Naive thymus-derived CD8-positive, alpha-beta T cell (primary cell): ENCODE data around the gene CPVL. TPM values are rescaled to one million over a fixed set of nuclear protein-coding genes. Genes with fewer than 3 reads are reported as not detected.

ENCODE experiments used
- ATAC-seq, 2 donors: fragments of 150-1000 bp; cut with Tn5 transposase in 1 of 2; sonication (Bioruptor Pico), chemical (Tn5 transposase) in 1 of 2; 1 replicate in 1 of 2; 2 replicates in 1 of 2; pipeline ENCODE4 v1.10.0; 2021; ENCODE audit warnings: mild to moderate bottlenecking in 2 of 2, moderate library complexity in 2 of 2
- POLR2A ChIA-PET: fragments of 350-600 bp; sonication (Branson Sonifier 250); formaldehyde crosslinking; loops from one replicate; lab custom pipeline; 2021; ENCODE audit warnings: antibody characterized with exemption; lab: Charles Lee
- DNase-seq, 10 donors: peaks; one replicate each; pipeline versions ENCODE4 v3.0.0 to v3.0.0-alpha.2; 2020 to 2022
- H3K27ac Mint-ChIP-seq, 10 donors: one replicate each; pipeline ENCODE4 v1.8.0; 2020 to 2022; ENCODE audit warnings: mild to moderate bottlenecking in 10 of 10, mixed read lengths in 10 of 10, moderate library complexity in 4 of 10, inconsistent platforms in 1 of 10
- H3K27me3 Mint-ChIP-seq, 5 donors: one replicate each; pipeline ENCODE4 v1.8.0; 2021 to 2022; ENCODE audit warnings: mixed read lengths in 5 of 5
- H3K36me3 Mint-ChIP-seq, 3 donors: one replicate each; pipeline ENCODE4 v1.8.0; 2020 to 2022; ENCODE audit warnings: mixed read lengths in 3 of 3, mild to moderate bottlenecking in 2 of 3, inconsistent platforms in 1 of 3
- H3K4me1 Mint-ChIP-seq, 4 donors: one replicate each; pipeline ENCODE4 v1.8.0; 2021 to 2022; ENCODE audit warnings: mixed read lengths in 4 of 4
- H3K4me3 Mint-ChIP-seq, 10 donors: one replicate each; pipeline ENCODE4 v1.8.0; 2020 to 2022; ENCODE audit warnings: mild to moderate bottlenecking in 10 of 10, mixed read lengths in 10 of 10, moderate library complexity in 6 of 10, inconsistent platforms in 1 of 10
- H3K9me3 Mint-ChIP-seq, 9 donors: one replicate each; pipeline ENCODE4 v1.8.0; 2020 to 2022; ENCODE audit warnings: mixed read lengths in 9 of 9, mild to moderate bottlenecking in 3 of 9, inconsistent platforms in 1 of 9, moderate library complexity in 1 of 9
- polyA plus RNA-seq, 3 donors: library from polyadenylated mRNA; unstranded; fragments of 300-500 nt; fragmentation: Illumina TruSeq; gene quantifications; one replicate each; pipeline ENCODE4 v1.2.3, GENCODE V29; 2021
- total RNA-seq, 8 experiments: library from RNA in 2 of 8; stranded (reverse) in 2 of 8; gene quantifications; one replicate each; pipeline ENCODE4 v1.2.3 and lab custom pipeline; 2021 to 2026

The CPVL gene
- total and polyA plus RNA-seq, 5 experiments from 2014 or later = 0.70 to 1.4 (median 0.98) TPM; not detected in 1

DNA sequence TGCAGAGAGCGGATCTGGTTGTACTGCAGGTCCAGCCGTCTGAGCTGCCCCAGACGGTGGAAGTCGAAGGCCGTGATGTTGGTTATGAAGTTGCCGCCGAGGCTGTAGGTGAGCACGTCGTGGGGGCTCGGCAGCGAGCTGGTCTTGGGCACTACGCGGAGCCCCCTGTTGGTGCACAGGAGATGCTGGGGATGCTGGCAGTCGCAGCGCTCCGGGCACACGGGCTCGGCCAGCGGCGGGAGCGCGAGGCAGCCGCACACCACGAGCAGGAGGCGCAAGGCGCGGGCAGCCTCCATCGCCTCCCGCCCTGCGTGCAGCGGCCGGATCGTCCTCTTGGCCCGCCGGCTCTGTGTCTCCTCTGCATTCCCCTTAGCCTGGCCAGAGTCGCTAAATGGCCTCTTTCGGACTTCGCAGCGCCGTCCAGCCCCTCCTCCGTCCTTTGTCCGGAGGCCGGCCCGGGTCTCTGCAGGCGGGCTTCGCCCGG lies 188.5 kb downstream of the CPVL start:
- DNase-seq (no peak), ATAC-seq (no peak)
- no peaks in the 10 kb centered on the region for H3K36me3 Mint-ChIP-seq
- H3K27me3 Mint-ChIP-seq = peaks cover 31 to 73% (median 44%) of the 10 kb centered on the region in 5 donors
- POLR2A ChIA-PET = no interaction called here
- H3K4me3 Mint-ChIP-seq = peak overlapping the region in 9 of 10 donors; percentile 3 to 65 (median 50)
- no peak overlapping the region for H3K27ac Mint-ChIP-seq
- peaks cover 0 to 19% (median 14%) of the 10 kb centered on the region in 4 donors for H3K4me1 Mint-ChIP-seq
- no peaks in the 10 kb centered on the region for H3K9me3 Mint-ChIP-seq

DNA sequence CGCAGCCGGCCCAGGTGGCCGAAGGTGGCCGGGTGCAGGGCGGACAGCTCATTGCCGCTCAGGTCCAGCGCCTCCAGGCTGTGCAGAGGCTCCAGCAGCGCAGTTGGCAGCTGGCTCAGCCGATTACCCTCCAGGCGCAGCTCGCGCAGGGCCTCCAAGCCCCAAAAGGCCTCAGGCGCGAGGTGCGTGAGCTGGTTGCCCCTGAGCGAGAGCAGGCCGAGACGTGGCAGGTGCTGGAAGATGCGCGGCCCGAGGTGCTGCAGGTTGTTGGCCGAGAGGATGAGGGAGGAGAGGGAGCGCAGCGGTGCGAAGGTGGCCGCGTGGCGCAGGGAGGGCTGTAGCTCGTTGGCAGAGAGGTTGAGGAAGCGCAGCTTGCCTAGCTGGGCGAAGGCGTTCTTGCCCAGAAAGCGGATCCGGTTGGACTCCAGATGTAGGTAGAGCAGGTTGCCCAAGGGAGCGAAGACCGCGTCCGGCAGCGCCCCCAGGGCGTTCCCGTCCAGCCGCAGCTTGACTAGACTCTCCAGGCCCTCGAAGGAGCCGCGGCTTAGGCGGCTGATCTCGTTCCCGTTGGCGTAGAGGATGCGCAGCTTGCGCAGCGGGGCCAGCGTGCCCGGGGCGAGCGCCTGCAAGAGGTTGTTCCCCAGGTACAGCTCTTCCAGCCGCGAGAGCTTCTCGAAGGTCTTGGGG lies 189.1 kb downstream of the CPVL start:
- H3K9me3 Mint-ChIP-seq = no peaks in the 10 kb centered on the region

DNA sequence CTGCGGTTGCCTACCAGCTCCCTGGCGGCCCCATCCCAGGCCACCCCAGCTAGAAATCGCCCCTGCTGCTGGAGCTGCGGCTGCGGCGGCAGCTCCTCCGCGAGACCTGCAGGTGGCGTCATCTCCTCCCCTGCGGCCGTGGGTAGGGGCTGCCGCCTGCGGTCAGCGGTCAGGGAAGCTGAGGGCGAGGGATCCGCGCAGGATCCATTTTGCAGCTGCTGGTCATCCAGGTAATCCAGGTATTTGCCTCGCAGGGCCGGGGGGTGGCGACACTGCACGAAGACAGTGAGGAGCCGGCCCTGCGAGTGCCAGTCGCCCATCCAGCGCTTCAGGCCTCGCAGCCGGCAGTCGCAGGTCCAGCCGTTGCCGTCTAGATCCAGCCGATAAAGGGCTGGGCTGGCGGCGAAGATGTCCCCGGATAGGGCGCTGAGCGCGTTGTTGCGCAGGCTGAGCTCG lies 189.7 kb downstream of the CPVL start:
- H3K27ac Mint-ChIP-seq = no peak overlapping the region
- H3K9me3 Mint-ChIP-seq = no peaks in the 10 kb centered on the region
- H3K27me3 Mint-ChIP-seq = peaks cover 37 to 81% (median 46%) of the 10 kb centered on the region in 5 donors
- ATAC-seq (no peak), DNase-seq (no peak)
- peak overlapping the region in 1 of 10 donors; percentile 50 for H3K4me3 Mint-ChIP-seq
- peaks cover 0 to 19% (median 14%) of the 10 kb centered on the region in 4 donors for H3K4me1 Mint-ChIP-seq
- no peaks in the 10 kb centered on the region for H3K36me3 Mint-ChIP-seq
- POLR2A ChIA-PET = no interaction called here

More for the DNA sequence above, 189.1 kb downstream of the CPVL start:
- ATAC-seq (no peak), DNase-seq (no peak)
- H3K27me3 Mint-ChIP-seq = peaks cover 35 to 79% (median 44%) of the 10 kb centered on the region in 5 donors
- H3K36me3 Mint-ChIP-seq = no peaks in the 10 kb centered on the region
- peak overlapping the region in 8 of 10 donors; percentile 3 to 65 (median 50) for H3K4me3 Mint-ChIP-seq
- POLR2A ChIA-PET = no interaction called here
- peaks cover 0 to 19% (median 14%) of the 10 kb centered on the region in 4 donors for H3K4me1 Mint-ChIP-seq
- no peak overlapping the region for H3K27ac Mint-ChIP-seq

DNA sequence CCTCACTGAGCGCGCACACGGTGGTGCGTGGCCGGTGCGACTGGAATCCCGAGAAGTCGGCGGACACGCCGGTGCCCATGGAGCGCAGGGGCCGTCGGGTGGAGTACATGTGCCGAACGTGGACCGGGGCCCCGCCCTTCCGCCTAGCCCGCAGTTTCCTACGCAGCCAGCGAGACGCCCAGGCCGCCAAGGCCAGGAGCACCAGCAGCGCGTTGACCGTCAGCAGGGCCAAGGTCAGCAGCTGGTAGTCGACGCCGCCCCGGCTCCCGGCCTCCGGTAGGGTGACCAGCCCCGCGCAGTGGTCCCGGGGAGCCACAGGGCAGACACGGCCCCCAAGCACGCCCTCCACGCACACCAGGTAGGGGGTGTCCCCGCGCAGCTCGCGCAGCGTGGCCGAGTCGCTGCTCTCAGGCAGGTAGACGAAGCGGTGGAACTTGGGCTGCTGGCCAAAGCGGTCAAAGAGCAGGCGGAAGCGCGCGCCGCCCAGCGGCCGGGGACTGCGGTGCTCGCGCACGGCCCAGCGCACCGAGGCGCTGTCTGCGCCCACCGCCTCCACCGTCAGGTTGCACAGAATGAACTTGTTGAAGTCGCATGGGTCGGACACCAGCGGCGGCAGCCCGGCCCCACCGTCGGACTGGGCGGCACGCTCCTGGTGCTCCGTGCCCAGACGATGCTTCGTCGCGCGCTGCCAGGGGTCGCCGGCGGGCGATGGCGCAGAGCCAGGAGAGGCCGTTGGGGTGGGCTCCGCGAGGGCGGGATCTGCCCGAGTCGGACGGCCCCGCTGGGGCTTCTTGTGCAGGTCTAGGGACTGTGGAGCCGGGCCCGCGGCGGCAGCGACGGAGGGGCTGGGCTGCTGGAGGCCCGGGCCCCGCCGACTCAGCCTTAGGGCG lies 190.4 kb downstream of the CPVL start:
- no peak for ATAC-seq
- peak overlapping the region in 6 of 10 donors; percentile 28 to 52 (median 36) for H3K4me3 Mint-ChIP-seq
- H3K9me3 Mint-ChIP-seq = no peaks in the 10 kb centered on the region
- no peak for DNase-seq
- peaks cover 0 to 19% (median 14%) of the 10 kb centered on the region in 4 donors for H3K4me1 Mint-ChIP-seq
- peaks cover 40 to 81% (median 49%) of the 10 kb centered on the region in 5 donors for H3K27me3 Mint-ChIP-seq
- no peak overlapping the region for H3K27ac Mint-ChIP-seq
- POLR2A ChIA-PET = no interaction called here
- no peaks in the 10 kb centered on the region for H3K36me3 Mint-ChIP-seq

DNA sequence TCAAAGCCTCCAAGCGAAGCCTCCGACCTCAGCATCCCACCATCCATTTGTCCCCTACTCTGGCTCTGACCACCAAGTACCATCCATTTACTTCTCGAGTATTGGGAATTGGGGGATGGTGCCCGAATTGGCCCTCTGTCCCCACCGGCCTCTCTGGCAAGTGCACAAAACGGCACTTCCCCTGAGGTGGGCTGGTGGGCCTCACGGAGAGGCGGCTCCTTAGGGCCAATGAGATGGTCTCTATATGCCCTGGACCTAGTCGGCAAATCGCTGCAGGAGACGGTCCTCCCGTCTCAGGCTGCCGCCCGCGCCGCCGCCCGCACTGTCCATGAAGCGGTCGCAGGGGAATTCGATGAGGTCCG lies 191.0 kb downstream of the CPVL start:
- H3K4me3 Mint-ChIP-seq = peak overlapping the region in 7 of 10 donors; percentile 28 to 52 (median 34)
- H3K4me1 Mint-ChIP-seq = peaks cover 0 to 19% (median 14%) of the 10 kb centered on the region in 4 donors
- no peaks in the 10 kb centered on the region for H3K36me3 Mint-ChIP-seq
- H3K9me3 Mint-ChIP-seq = no peaks in the 10 kb centered on the region
- H3K27ac Mint-ChIP-seq = no peak overlapping the region
- peaks cover 41 to 81% (median 46%) of the 10 kb centered on the region in 5 donors for H3K27me3 Mint-ChIP-seq
- DNase-seq (no peak), ATAC-seq (no peak)
- POLR2A ChIA-PET = no interaction called here

DNA sequence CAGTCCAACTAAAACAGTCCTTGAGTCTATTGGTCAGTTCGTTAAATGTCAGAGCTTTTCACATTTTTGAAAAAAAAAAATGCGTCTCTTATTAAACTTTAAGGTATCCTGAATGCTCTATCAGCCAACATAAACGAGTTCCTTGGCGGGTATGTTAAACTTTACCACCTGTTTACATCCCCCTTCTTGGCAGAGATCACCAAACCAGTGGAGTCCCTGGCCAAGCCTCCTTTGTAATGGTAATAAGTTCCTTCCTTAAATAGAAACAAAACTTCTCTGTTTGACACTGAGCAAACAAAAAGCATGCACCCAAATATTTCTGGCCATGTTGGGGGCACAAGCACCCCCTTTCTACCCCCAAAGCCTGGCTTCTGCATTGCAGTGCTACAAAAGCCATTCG lies 191.4 kb downstream of the CPVL start:
- ATAC-seq (no peak), DNase-seq (no peak)
- H3K9me3 Mint-ChIP-seq = no peaks in the 10 kb centered on the region
- peaks cover 0 to 19% (median 14%) of the 10 kb centered on the region in 4 donors for H3K4me1 Mint-ChIP-seq
- H3K27ac Mint-ChIP-seq = no peak overlapping the region
- peak overlapping the region in 3 of 10 donors; percentile 2 to 33 (median 6) for H3K4me3 Mint-ChIP-seq
- H3K36me3 Mint-ChIP-seq = no peaks in the 10 kb centered on the region
- peaks cover 38 to 81% (median 45%) of the 10 kb centered on the region in 5 donors for H3K27me3 Mint-ChIP-seq
- POLR2A ChIA-PET = no interaction called here

DNA sequence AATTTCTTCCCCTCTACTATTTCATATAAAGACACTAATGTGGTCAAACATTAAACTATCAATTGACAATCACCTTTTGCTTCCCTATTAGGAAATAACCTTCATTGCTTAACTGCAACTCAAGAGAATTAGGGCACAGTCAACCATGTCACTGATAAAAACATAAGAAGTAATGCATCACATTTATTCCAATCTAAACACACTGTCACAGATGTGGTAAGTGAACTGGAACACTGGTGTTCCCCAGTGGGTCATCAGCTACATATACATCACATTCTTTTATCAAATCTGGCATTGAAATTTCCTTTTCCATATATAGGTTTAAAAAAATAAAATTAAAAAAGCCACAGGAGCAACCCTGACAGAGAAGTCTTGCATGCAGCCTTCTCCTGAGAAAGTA lies 191.9 kb downstream of the CPVL start:
- Mint-ChIP-seq H3K36me3 (no peaks in the 10 kb centered on the region), H3K4me3 (no peak overlapping the region), H3K9me3 (no peaks in the 10 kb centered on the region), H3K27me3 (peaks cover 36 to 77% (median 47%) of the 10 kb centered on the region in 5 donors), H3K4me1 (peaks cover 0 to 19% (median 14%) of the 10 kb centered on the region in 4 donors), H3K27ac (no peak overlapping the region)
- POLR2A ChIA-PET = no interaction called here
- DNase-seq (no peak), ATAC-seq (no peak)

DNA sequence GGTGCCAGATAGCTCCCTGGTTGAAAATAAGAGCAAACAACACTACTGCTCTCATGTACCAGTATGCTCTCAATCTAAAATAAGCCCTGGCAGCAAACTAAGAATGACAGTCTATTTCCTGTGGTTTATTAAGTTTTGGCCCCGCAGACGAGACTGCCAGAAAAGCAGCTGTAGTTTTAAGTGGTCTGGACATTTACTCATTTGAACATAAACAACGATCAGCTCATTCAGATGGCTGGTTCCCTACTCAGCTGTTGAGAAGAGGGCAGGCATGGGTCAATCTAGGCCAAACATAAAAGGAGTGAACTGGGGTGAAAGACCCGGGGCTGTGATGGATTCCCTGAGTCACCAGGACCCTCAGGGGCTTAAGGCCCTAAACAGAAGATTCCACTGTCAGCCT lies 192.7 kb downstream of the CPVL start:
- POLR2A ChIA-PET = no interaction called here
- DNase-seq (no peak), ATAC-seq (no peak)
- peaks cover 0 to 17% (median 11%) of the 10 kb centered on the region in 4 donors for H3K4me1 Mint-ChIP-seq
- H3K27ac Mint-ChIP-seq = no peak overlapping the region
- H3K27me3 Mint-ChIP-seq = peaks cover 29 to 68% (median 43%) of the 10 kb centered on the region in 5 donors
- no peaks in the 10 kb centered on the region for H3K36me3 Mint-ChIP-seq
- H3K9me3 Mint-ChIP-seq = no peaks in the 10 kb centered on the region
- H3K4me3 Mint-ChIP-seq = no peak overlapping the region

Other genes starting within 250 kb of the CPVL start
- gene TRIL, start 188.2 kb downstream of the CPVL start, total RNA-seq = not detected
- not detected for gene TRIL, start 188.2 kb downstream of the CPVL start, polyA plus RNA-seq
- 1 to 10 TPM; 1.5 to 2.2 TPM for gene CHN2, start 48.2 kb upstream of the CPVL start, total RNA-seq
- gene CHN2, start 48.2 kb upstream of the CPVL start, polyA plus RNA-seq = 10 to 100 TPM in 1 of 3 donors, 1 to 10 TPM in 1, under 1 TPM in 1; 0.90 to 11.1 (median 1.0) TPM